HepG2 (cell line): ENCODE measurements around the gene TH. TPM values are rescaled to one million over a fixed set of nuclear protein-coding genes. Genes with fewer than 3 reads are reported as not detected.

Experiments used
- ARID4A ChIP-seq: sonication (generic); formaldehyde crosslinking; IDR thresholded peaks from 2 replicates; pipeline ENCODE4 v1.5.0; 2020; ENCODE audit warnings: mild to moderate bottlenecking, missing genetic modification reagents, borderline replicate concordance
- ATF7-NPFF ChIP-seq: sonication (generic); formaldehyde crosslinking; IDR thresholded peaks from 2 replicates; pipeline ENCODE4 v1.8.1; 2023; ENCODE audit warnings: mild to moderate bottlenecking, low read depth, missing genetic modification reagents, moderate library complexity
- DPF2 ChIP-seq: sonication (generic); formaldehyde crosslinking; IDR thresholded peaks from 2 replicates; pipeline ENCODE4 v1.4.0; 2020; ENCODE audit warnings: mild to moderate bottlenecking, low read depth, missing genetic modification reagents, borderline replicate concordance
- GATA4 ChIP-seq: sonication (generic); IDR thresholded peaks from 2 replicates; pipeline ENCODE4 v1.6.1; 2016; ENCODE audit warnings: antibody characterized with exemption, low read depth, borderline replicate concordance
- HNRNPL ChIP-seq: fragments of 200-400 bp; formaldehyde crosslinking; IDR thresholded peaks from 2 replicates; pipeline ENCODE4 v1.6.1; 2017; ENCODE audit warnings: mild to moderate bottlenecking, low read depth, low read length
- NCOA1 ChIP-seq: sonication (generic); formaldehyde crosslinking; IDR thresholded peaks from 2 replicates; pipeline ENCODE4 v1.9.0; 2021; ENCODE audit warnings: missing genetic modification reagents
- POLR2AphosphoS5 ChIP-seq: IDR thresholded peaks from 2 replicates; pipeline ENCODE4 v1.6.1; 2012; ENCODE audit warnings: low read depth, low read length
- PRMT3 ChIP-seq: sonication (generic); formaldehyde crosslinking; IDR thresholded peaks from 2 replicates; pipeline ENCODE4 v1.8.1; 2022; ENCODE audit warnings: low read depth, mild to moderate bottlenecking, moderate library complexity, missing genetic modification reagents, borderline replicate concordance
- RBAK ChIP-seq: sonication (generic); formaldehyde crosslinking; IDR thresholded peaks from 2 replicates; pipeline ENCODE4 v1.5.1; 2020; ENCODE audit warnings: mild to moderate bottlenecking, missing genetic modification reagents
- RNF2 ChIP-seq: fragments of 450-650 bp; conservative IDR thresholded peaks from 2 replicates; pipeline ENCODE4 v1.6.1; 2016; ENCODE audit warnings: low read depth
- SP4 ChIP-seq: sonication (generic); formaldehyde crosslinking; IDR thresholded peaks from 2 replicates; pipeline ENCODE4 v1.8.1; 2023; ENCODE audit warnings: mild to moderate bottlenecking, missing genetic modification reagents
- TARDBP ChIP-seq: sonication (generic); formaldehyde crosslinking; IDR thresholded peaks from 2 replicates; pipeline ENCODE4 v1.8.0; 2022; ENCODE audit warnings: mild to moderate bottlenecking, missing genetic modification reagents
- TBX2 ChIP-seq: sonication (generic); formaldehyde crosslinking; IDR thresholded peaks from 2 replicates; pipeline ENCODE4 v1.5.0; 2020; ENCODE audit warnings: missing genetic modification reagents, mild to moderate bottlenecking, borderline replicate concordance
- TFDP1 ChIP-seq: IDR thresholded peaks from 2 replicates; pipeline ENCODE4 v1.6.1; 2016; ENCODE audit warnings: missing compliant biosample characterization, missing genetic modification reagents, borderline replicate concordance
- ZBTB38 ChIP-seq: sonication (generic); formaldehyde crosslinking; IDR thresholded peaks from 2 replicates; pipeline ENCODE4 v1.5.1; 2020; ENCODE audit warnings: mild to moderate bottlenecking, missing genetic modification reagents
- ZC3H4 ChIP-seq: sonication (generic); formaldehyde crosslinking; IDR thresholded peaks from 2 replicates; pipeline ENCODE4 v1.4.0; 2020; ENCODE audit warnings: missing genetic modification reagents, borderline replicate concordance
- ZFAT ChIP-seq: sonication (generic); formaldehyde crosslinking; conservative IDR thresholded peaks from 2 replicates; pipeline ENCODE4 v1.8.1; 2023; ENCODE audit warnings: missing genetic modification reagents, inconsistent platforms
- ZFP91 ChIP-seq: sonication (generic); formaldehyde crosslinking; IDR thresholded peaks from 2 replicates; pipeline ENCODE4 v1.9.0; 2022; ENCODE audit warnings: missing genetic modification reagents, mild to moderate bottlenecking, borderline replicate concordance
- ZNF160 ChIP-seq: sonication (generic); formaldehyde crosslinking; IDR thresholded peaks from 2 replicates; pipeline ENCODE4 v1.8.0; 2022; ENCODE audit warnings: mild to moderate bottlenecking, inconsistent platforms, missing genetic modification reagents
- ZNF589 ChIP-seq: sonication (generic); formaldehyde crosslinking; conservative IDR thresholded peaks from 2 replicates; pipeline ENCODE4 v1.8.0; 2022; ENCODE audit warnings: mild to moderate bottlenecking, moderate library complexity, missing genetic modification reagents
- ZNF720 ChIP-seq: sonication (generic); formaldehyde crosslinking; IDR thresholded peaks from 2 replicates; pipeline ENCODE4 v1.4.0; 2020; ENCODE audit warnings: missing genetic modification reagents
- ZNF777 ChIP-seq: sonication (generic); formaldehyde crosslinking; IDR thresholded peaks from 2 replicates; pipeline ENCODE4 v1.4.0; 2020; ENCODE audit warnings: missing genetic modification reagents
- ZNF780A ChIP-seq: sonication (generic); formaldehyde crosslinking; IDR thresholded peaks from 2 replicates; pipeline ENCODE4 v1.8.0; 2022; ENCODE audit warnings: mild to moderate bottlenecking, missing genetic modification reagents, moderate library complexity
- polyA plus RNA-seq, 8 experiments: library from polyadenylated mRNA; depleted of rRNA in 3 of 8; stranded (reverse) in 7 of 8; unstranded in 1 of 8; fragments of >200 nt; fragmentation: Illumina TruSeq in 4 of 8; extraction: Trizol in 4 of 8; gene quantifications; 2 replicates each; pipeline versions ENCODE4 v1.2.1 to v1.2.3, GENCODE V29; 2011 to 2016; ENCODE audit warnings: low read depth in 4 of 8, missing spikeins in 1 of 8, mixed read lengths in 1 of 8; ENCODE audit not compliant: insufficient read depth in 1 of 8
- total RNA-seq, 5 experiments: library from RNA; depleted of rRNA; stranded (reverse); fragments of >200 nt; fragmentation: Illumina TruSeq; extraction: Trizol; gene quantifications; 2 replicates each; pipeline ENCODE4 v1.2.3, GENCODE V29; 2016; ENCODE audit warnings: low read depth in 1 of 5

Gene TH
- total and polyA plus RNA-seq, 2 of the 13 experiments (the other 11 are each of a cell fraction or from before 2014, with no cell fraction given): 0.36 TPM; not detected in 1

- TF ChIP-seq ZNF720 (CRISPR knock-in tag): no peak
- TF ChIP-seq NCOA1 (CRISPR knock-in tag): no peak
- no peak for TF ChIP-seq RNF2
- peak; percentile 70; the same call in 1 of the 2 replicates for TF ChIP-seq ZC3H4 (CRISPR knock-in tag)
- TF ChIP-seq POLR2AphosphoS5: peak; percentile 79
- TF ChIP-seq TBX2 (CRISPR knock-in tag): peak; percentile 5; the same call in 1 of the 2 replicates
- no peak for TF ChIP-seq HNRNPL
- no peak for TF ChIP-seq DPF2 (CRISPR knock-in tag)
- 0 out of 2 replicates have a peak, but pooled peaks have one; percentile 39 for TF ChIP-seq SP4 (CRISPR knock-in tag)
- peak; percentile 89 for TF ChIP-seq ZNF777 (CRISPR knock-in tag)
- no peak for TF ChIP-seq ZNF780A (CRISPR knock-in tag)
- TF ChIP-seq ZNF589 (CRISPR knock-in tag): peak; percentile 67; the same call in 1 of the 2 replicates
- no peak for TF ChIP-seq RBAK (CRISPR knock-in tag)
- TF ChIP-seq PRMT3 (CRISPR knock-in tag): peak; percentile 50; the same call in 1 of the 2 replicates
- TF ChIP-seq ZFP91 (CRISPR knock-in tag): 0 out of 2 replicates have a peak, but pooled peaks have one; percentile 21
- TF ChIP-seq ARID4A (CRISPR knock-in tag): 0 out of 2 replicates have a peak, but pooled peaks have one; percentile 31
- no peak for TF ChIP-seq GATA4
- TF ChIP-seq ZNF160 (CRISPR knock-in tag): no peak
- 0 out of 2 replicates have a peak, but pooled peaks have one; percentile 24 for TF ChIP-seq TARDBP
- no peak; the same call in 1 of the 2 replicates for TF ChIP-seq ATF7-NPFF
- TF ChIP-seq ZBTB38: peak; percentile 25; the same call in 1 of the 2 replicates
- TF ChIP-seq ZFAT: no peak
- TF ChIP-seq TFDP1 (CRISPR knock-in tag): no peak
Measured at GRCh38 chr11:2138431-2139122, 33.0 kb downstream of the TH start (continued).
